ENCODE results near the gene CFAP54. TPM values are rescaled to one million over a fixed set of nuclear protein-coding genes. Genes with fewer than 3 reads are reported as not detected.

The CFAP54 gene
- total and polyA plus RNA-seq, 2 of the 4 experiments (the other 2 are of a cell fraction), result 0.18 to 0.41 TPM

DNA sequence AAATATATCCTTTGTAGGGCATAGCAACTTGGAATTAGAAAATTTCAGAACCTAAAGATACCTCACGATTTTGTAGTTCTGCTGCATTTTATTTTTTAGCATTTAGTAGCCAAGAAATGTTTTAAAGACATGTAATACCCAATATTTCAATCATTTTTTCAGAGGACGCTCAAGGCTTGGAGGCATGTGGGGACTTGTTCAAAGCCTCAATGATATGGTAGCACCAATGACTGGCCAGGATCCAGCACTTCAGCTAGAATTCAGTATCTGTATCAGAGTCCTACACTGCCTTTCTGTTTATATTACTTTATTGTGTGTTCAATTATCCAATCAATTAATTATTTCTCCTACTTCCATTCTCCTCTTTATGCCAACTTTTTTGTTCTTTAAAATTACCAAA, 262.8 kb downstream of the CFAP54 start:
- Histone ChIP-seq H2BK20ac (ENCODE audit: low read depth, low read length) (no peak overlapping the region), H3K4me1 (ENCODE audit: control insufficient read depth, insufficient read depth, low read length) (no peaks in the 10 kb centered on the region), H3K27me3 (ENCODE audit: control insufficient read depth, insufficient read depth, low read length) (no peaks in the 10 kb centered on the region), H3K18ac (ENCODE audit: low read depth, low read length) (no peak overlapping the region), H2BK5ac (ENCODE audit: low read depth, low read length, poor library complexity, severe bottlenecking) (no peak overlapping the region), H2AK5ac (ENCODE audit: low read depth, low read length) (no peak overlapping the region), H3K9me1 (ENCODE audit: insufficient read depth, low read length) (no peaks in the 10 kb centered on the region), H3K56ac (ENCODE audit: extremely low read depth, insufficient read depth, low read length) (no peak overlapping the region), H4K20me1 (ENCODE audit: insufficient read depth, low read length) (no peaks in the 10 kb centered on the region), H4K91ac (ENCODE audit: insufficient read depth, low read depth, low read length) (no peak overlapping the region), H3K27ac (ENCODE audit: insufficient read depth, low read length) (no peak overlapping the region), H4K5ac (ENCODE audit: low read depth, low read length) (no peak overlapping the region), H3K9ac (ENCODE audit: low read depth, low read length) (no peak overlapping the region), H4K8ac (ENCODE audit: low read depth in 2 of 2, low read length in 2 of 2) (no peak overlapping the region), H2AFZ (replicated peaks; ENCODE audit: low read length, poor library complexity) (no peak overlapping the region), H3K36me3 (ENCODE audit: control insufficient read depth, insufficient read depth, low read length) (no peaks in the 10 kb centered on the region), H3K9me3 (ENCODE audit: control insufficient read depth, insufficient read depth, low read length) (no peaks in the 10 kb centered on the region), H3K14ac (replicated peaks; ENCODE audit: low read depth, low read length) (no peak overlapping the region), H3K23ac (ENCODE audit: low read depth, low read length) (no peak overlapping the region), H3K4me2 (ENCODE audit: low read depth, low read length) (no peak overlapping the region), H2BK15ac (ENCODE audit: low read depth, low read length) (no peak overlapping the region), H2BK120ac (ENCODE audit: low read depth, low read length) (no peak overlapping the region), H3K4ac (ENCODE audit: low read depth, low read length) (no peak overlapping the region), H3K4me3 (ENCODE audit: insufficient read depth, low read depth, low read length) (no peak overlapping the region), H3K79me1 (ENCODE audit: low read depth in 1 of 2, low read length in 2 of 2) (no peaks in the 10 kb centered on the region), H2AK9ac (replicated peaks; ENCODE audit: low read depth, low read length, poor library complexity) (no peak overlapping the region)
- POLR2A ChIA-PET (ENCODE audit: unreplicated experiment), result no interaction called here
- no peak for ATAC-seq (ENCODE audit: low read depth)
- CTCF ChIA-PET, result no interaction called here
- in situ Hi-C loops (cut with MboI; ENCODE audit: low sequenced_read_pairs) (no loop called here), dilution Hi-C loops (cut with HindIII; ENCODE audit: low sequenced_read_pairs, unreplicated experiment) (no loop called here), intact Hi-C loops (cut with micrococcal nuclease) (no loop called here)
- TF ChIP-seq CHD1 (IDR thresholded peaks at IDR 0.05; ENCODE audit: low read depth, low read length) (no peak), RFX5 (IDR thresholded peaks at IDR 0.05; ENCODE audit: low read depth, low read length) (no peak), MXI1 (IDR thresholded peaks at IDR 0.05; ENCODE audit: borderline replicate concordance, low read depth, low read length) (no peak), RCOR1 (IDR thresholded peaks at IDR 0.05; ENCODE audit: insufficient replicate concordance, low read length) (no peak)
- no peak for DNase-seq
- WGBS, 2 experiments (ENCODE audit: extremely low coverage in 2 of 2, insufficient read length in 1 of 2), result no CpG with 5 or more reads among the region's 2 CpGs
- BruUV-seq (replicated peaks), result no TSS peak

Measured in IMR-90 (cell line).